Dendritic cell treated with granulocyte-macrophage colony-stimulating factor and Interleukin-4, amounts not matched to agents 40 ng/mL and 50 ng/mL, for 4 days (primary cell): ENCODE data around the gene WDR77.

Experiments used
- H3K27ac Mint-ChIP-seq: one replicate; pipeline ENCODE4 v1.8.0; 2022; ENCODE audit warnings: mild to moderate bottlenecking, mixed read lengths
- H3K27me3 Mint-ChIP-seq: one replicate; pipeline ENCODE4 v1.8.0; 2022; ENCODE audit warnings: mild to moderate bottlenecking, mixed read lengths
- H3K36me3 Mint-ChIP-seq: one replicate; pipeline ENCODE4 v1.8.0; 2022; ENCODE audit warnings: low read depth, mixed read lengths
- H3K4me1 Mint-ChIP-seq: one replicate; pipeline ENCODE4 v1.8.0; 2022; ENCODE audit warnings: low read depth, mixed read lengths
- H3K4me3 Mint-ChIP-seq: one replicate; pipeline ENCODE4 v1.8.0; 2022; ENCODE audit warnings: mild to moderate bottlenecking, moderate library complexity, mixed read lengths
- H3K9me3 Mint-ChIP-seq: one replicate; pipeline ENCODE4 v1.8.0; 2022; ENCODE audit warnings: mixed read lengths
- intact Hi-C: fragments of 100-400 bp; cut with micrococcal nuclease; formaldehyde crosslinking; loops from one replicate; pipeline ENCODE4 v1.15.0; 2022

Gene WDR77

DNA sequence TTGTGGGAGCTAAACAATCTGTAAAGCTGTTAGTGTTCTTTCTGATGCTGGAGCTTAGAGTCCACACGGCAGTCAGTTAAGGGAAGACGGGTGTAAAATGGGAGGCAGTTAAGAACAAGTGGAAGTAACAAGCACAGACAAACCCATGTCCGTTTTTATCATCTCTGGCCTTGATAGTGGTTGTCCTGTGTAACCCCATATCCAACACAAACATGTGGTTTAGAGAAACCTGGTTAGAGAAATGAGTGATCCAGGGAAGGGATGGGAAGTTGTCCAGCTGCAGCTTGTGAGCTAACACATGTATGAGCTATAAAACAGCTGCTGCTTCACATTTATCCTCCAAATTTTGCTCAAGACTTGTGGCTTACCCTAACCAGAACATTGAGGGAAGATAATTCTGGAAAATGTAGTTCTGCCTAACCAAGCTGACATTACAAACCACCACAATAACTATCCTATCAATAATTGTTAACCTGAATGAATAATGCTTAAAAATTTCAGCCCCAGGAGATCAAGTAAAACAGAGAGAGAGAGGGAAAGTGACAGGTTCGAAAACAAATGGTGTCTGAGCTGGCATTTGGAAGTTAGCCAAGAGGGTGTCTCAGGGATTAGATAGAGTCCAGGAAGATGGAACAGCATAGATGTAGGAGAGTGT, 14.1 kb upstream of the WDR77 start:
- intact Hi-C loops = no loop called here
- peaks cover 23% of the 10 kb centered on the region for H3K4me1 Mint-ChIP-seq
- peaks cover 66% of the 10 kb centered on the region for H3K36me3 Mint-ChIP-seq
- H3K27me3 Mint-ChIP-seq = no peaks in the 10 kb centered on the region
- H3K9me3 Mint-ChIP-seq = no peaks in the 10 kb centered on the region
- H3K27ac Mint-ChIP-seq = no peak overlapping the region
- no peak overlapping the region for H3K4me3 Mint-ChIP-seq

DNA sequence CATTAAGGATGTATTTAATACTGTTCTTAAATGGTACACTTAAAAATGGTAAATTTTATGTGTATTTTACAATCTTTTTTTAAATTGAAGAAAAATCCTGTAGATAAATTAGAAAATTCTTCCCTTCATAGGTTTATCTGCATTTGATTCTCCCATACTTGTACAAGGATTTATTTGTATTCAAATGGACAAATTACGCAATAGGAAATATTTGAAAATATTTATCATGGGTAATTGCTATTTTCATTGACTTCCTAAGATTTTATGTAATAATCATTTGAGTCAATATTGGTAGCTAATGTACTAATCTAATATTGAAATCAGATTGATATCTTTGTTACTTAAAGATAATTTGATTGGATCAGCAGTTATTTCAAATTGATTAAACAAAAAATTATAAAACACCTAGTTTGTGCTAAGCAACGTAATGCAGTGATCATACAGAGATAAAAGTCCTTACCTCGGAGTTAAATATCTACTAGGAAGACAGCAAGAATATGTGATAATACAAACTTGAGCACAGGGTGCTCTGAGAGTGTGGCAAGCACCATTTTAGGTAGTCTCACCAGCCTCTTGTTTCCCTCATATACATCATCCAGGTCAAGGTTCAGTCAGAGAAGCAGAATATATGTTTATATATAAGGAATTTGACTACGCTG, 13.4 kb upstream of the WDR77 start:
- no peak overlapping the region for H3K4me3 Mint-ChIP-seq
- H3K27ac Mint-ChIP-seq = no peak overlapping the region
- H3K4me1 Mint-ChIP-seq = peaks cover 16% of the 10 kb centered on the region
- H3K36me3 Mint-ChIP-seq = peaks cover 72% of the 10 kb centered on the region
- H3K9me3 Mint-ChIP-seq = no peaks in the 10 kb centered on the region
- H3K27me3 Mint-ChIP-seq = no peaks in the 10 kb centered on the region
- intact Hi-C loops = no loop called here

DNA sequence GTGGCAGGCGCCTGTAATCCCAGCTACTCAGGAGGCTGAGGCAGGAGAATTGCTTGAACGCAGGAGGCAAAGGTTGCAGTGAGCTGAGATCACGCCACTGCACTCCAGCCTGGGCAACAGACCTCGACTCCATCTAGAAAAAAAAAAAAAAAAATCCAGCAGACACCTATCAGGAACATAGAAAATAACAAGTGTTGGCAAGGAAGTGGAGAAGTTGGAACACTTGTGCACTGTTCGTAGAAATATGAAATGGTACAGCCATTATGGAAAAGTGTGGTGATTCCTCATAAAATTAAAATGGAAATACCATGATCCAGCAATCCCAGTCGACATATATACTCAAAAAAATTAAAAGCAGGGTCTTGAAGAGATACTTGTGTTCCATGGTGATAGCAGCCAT, 12.7 kb upstream of the WDR77 start:
- H3K4me3 Mint-ChIP-seq = no peak overlapping the region
- peaks cover 80% of the 10 kb centered on the region for H3K36me3 Mint-ChIP-seq
- intact Hi-C loops = loop anchor here (2.0 kb wide), 1 partner anchor 15 kb away; no protein-coding TSS in a partner anchor
- H3K4me1 Mint-ChIP-seq = peaks cover 18% of the 10 kb centered on the region
- no peak overlapping the region for H3K27ac Mint-ChIP-seq
- no peaks in the 10 kb centered on the region for H3K9me3 Mint-ChIP-seq
- H3K27me3 Mint-ChIP-seq = no peaks in the 10 kb centered on the region

GRCh38 chr1:111455642-111456031, 6.6 kb upstream of the WDR77 start:
- peaks cover 46% of the 10 kb centered on the region for H3K4me1 Mint-ChIP-seq
- no peak overlapping the region for H3K4me3 Mint-ChIP-seq
- no peaks in the 10 kb centered on the region for H3K27me3 Mint-ChIP-seq
- H3K27ac Mint-ChIP-seq = no peak overlapping the region
- peaks cover 88% of the 10 kb centered on the region for H3K36me3 Mint-ChIP-seq
- H3K9me3 Mint-ChIP-seq = no peaks in the 10 kb centered on the region
- intact Hi-C loops = no loop called here

GRCh38 chr1:111454859-111455641, 6.0 kb upstream of the WDR77 start:
- no peaks in the 10 kb centered on the region for H3K27me3 Mint-ChIP-seq
- intact Hi-C loops = no loop called here
- H3K9me3 Mint-ChIP-seq = no peaks in the 10 kb centered on the region
- no peak overlapping the region for H3K4me3 Mint-ChIP-seq
- H3K4me1 Mint-ChIP-seq = peaks cover 46% of the 10 kb centered on the region
- H3K27ac Mint-ChIP-seq = no peak overlapping the region
- H3K36me3 Mint-ChIP-seq = peaks cover 89% of the 10 kb centered on the region

GRCh38 chr1:111453706-111454105, 4.7 kb upstream of the WDR77 start:
- intact Hi-C loops = no loop called here
- peaks cover 46% of the 10 kb centered on the region for H3K4me1 Mint-ChIP-seq
- H3K9me3 Mint-ChIP-seq = no peaks in the 10 kb centered on the region
- H3K4me3 Mint-ChIP-seq = no peak overlapping the region
- H3K27me3 Mint-ChIP-seq = no peaks in the 10 kb centered on the region
- H3K27ac Mint-ChIP-seq = no peak overlapping the region
- H3K36me3 Mint-ChIP-seq = peaks cover 91% of the 10 kb centered on the region

DNA sequence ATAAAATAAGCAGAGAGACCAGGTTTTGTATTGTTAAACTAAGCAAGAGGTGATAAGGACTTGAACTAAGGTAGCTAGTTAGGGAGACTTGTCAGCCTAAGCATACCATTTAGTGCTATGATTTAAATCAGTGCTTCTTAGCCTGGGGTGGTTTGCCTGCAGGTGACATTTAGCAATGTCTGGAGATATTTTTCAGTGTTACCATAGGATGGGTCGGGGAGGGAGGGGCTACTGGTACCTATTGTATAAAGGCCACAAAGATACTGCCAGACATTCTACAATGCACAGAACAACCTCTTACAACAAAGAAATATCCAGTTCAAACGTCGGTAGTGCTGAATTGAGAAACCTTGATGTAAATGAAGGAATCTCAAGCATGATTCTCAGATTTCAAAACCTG, 3.5 kb upstream of the WDR77 start:
- H3K4me3 Mint-ChIP-seq = no peak overlapping the region
- no peaks in the 10 kb centered on the region for H3K9me3 Mint-ChIP-seq
- H3K36me3 Mint-ChIP-seq = peaks cover 84% of the 10 kb centered on the region
- H3K27me3 Mint-ChIP-seq = no peaks in the 10 kb centered on the region
- peaks cover 55% of the 10 kb centered on the region for H3K4me1 Mint-ChIP-seq
- intact Hi-C loops = no loop called here
- H3K27ac Mint-ChIP-seq = no peak overlapping the region

- H3K27me3 Mint-ChIP-seq = no peaks in the 10 kb centered on the region
- intact Hi-C loops = no loop called here
Observed at GRCh38 chr1:111450185-111450584, 1.1 kb upstream of the WDR77 start.

DNA sequence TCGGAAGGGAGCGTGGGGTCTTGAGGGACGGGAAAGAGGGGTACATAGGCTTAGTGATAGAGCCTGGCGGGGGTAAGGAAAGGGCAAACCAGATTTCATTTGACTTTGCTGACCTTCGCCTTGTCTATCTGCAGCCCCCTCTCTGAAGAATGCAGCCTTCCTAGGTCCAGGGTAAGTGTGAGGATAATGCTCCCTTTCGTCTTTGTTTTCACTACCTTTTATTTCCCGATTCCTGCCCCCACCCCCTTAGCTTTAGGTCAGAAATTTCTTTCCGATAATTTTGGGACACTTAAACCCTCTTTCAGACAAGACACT, 604 bp upstream of the WDR77 start:
- intact Hi-C loops = loop anchor here (1.0 to 2.0 kb wide), 3 partner anchors 21 to 306 kb away; partner anchors contain the start of gene DDX20
- Mint-ChIP-seq H3K9me3 (no peaks in the 10 kb centered on the region), H3K27me3 (no peaks in the 10 kb centered on the region), H3K36me3 (peaks cover 80% of the 10 kb centered on the region), H3K27ac (peak overlapping the region; percentile 98), H3K4me1 (peaks cover 54% of the 10 kb centered on the region), H3K4me3 (peak overlapping the region; percentile 100)

More at GRCh38 chr1:111450185-111450584, 1.1 kb upstream of the WDR77 start:
- Mint-ChIP-seq H3K36me3 (peaks cover 80% of the 10 kb centered on the region), H3K9me3 (no peaks in the 10 kb centered on the region), H3K4me1 (peaks cover 58% of the 10 kb centered on the region), H3K4me3 (peak overlapping the region; percentile 100), H3K27ac (peak overlapping the region; percentile 98)

DNA sequence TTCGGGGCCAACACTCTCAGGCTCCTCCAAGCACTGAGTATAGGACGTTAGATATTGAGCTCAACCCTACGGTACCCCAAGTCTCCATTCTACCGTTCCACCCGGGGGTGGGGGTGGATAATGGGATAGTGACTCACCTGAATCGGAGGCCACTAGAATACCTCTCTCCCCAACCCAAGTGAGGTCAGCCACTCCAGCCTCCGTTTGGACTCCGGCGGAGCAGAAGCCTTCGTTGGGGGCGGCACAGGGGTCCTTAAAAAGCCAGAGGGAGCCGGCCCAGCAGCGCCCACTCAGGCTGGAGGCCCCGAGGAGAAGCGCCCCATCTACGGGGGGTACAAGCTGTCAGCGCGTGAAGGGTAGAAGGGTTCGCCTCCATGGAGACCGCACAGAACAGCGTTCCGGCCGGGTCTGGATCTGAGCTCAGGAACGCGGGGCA, 556 bp downstream of the WDR77 start:
- Mint-ChIP-seq H3K4me1 (peaks cover 43% of the 10 kb centered on the region), H3K36me3 (peaks cover 80% of the 10 kb centered on the region)

GRCh38 chr1:111446967-111447892, 1.8 kb downstream of the WDR77 start:
- Mint-ChIP-seq H3K9me3 (no peaks in the 10 kb centered on the region), H3K4me3 (peak overlapping the region; percentile 100), H3K4me1 (peaks cover 41% of the 10 kb centered on the region), H3K27ac (no peak overlapping the region), H3K27me3 (no peaks in the 10 kb centered on the region), H3K36me3 (peaks cover 88% of the 10 kb centered on the region)
- intact Hi-C loops = loop anchor here (2.0 kb wide), 1 partner anchor 14 kb away; no protein-coding TSS in a partner anchor

More for the DNA sequence above, 556 bp downstream of the WDR77 start:
- Mint-ChIP-seq H3K4me3 (peak overlapping the region; percentile 100), H3K9me3 (no peaks in the 10 kb centered on the region), H3K27ac (peak overlapping the region; percentile 98), H3K27me3 (no peaks in the 10 kb centered on the region)
- intact Hi-C loops = loop anchor here (2.0 kb wide), 2 partner anchors 22 to 58 kb away; no protein-coding TSS in a partner anchor

GRCh38 chr1:111446546-111446945, 2.5 kb downstream of the WDR77 start:
- H3K27me3 Mint-ChIP-seq = no peaks in the 10 kb centered on the region
- no peaks in the 10 kb centered on the region for H3K9me3 Mint-ChIP-seq
- peaks cover 34% of the 10 kb centered on the region for H3K4me1 Mint-ChIP-seq
- intact Hi-C loops = loop anchor here (2.0 kb wide), 1 partner anchor 14 kb away; no protein-coding TSS in a partner anchor
- H3K27ac Mint-ChIP-seq = no peak overlapping the region
- peaks cover 88% of the 10 kb centered on the region for H3K36me3 Mint-ChIP-seq
- no peak overlapping the region for H3K4me3 Mint-ChIP-seq

- Mint-ChIP-seq H3K9me3 (no peaks in the 10 kb centered on the region), H3K27ac (no peak overlapping the region), H3K4me3 (no peak overlapping the region), H3K36me3 (peaks cover 89% of the 10 kb centered on the region), H3K4me1 (peaks cover 25% of the 10 kb centered on the region), H3K27me3 (no peaks in the 10 kb centered on the region)
- intact Hi-C loops = no loop called here
Observed at GRCh38 chr1:111444031-111444430, 5.0 kb downstream of the WDR77 start.
